Peyer's patch (tissue), 4 donors: ENCODE results near the gene KIR3DL2.
"Not testable (repeated sequence)": the region's sequence is repeated elsewhere in the genome, so short reads cannot be mapped to it uniquely, and the experiment has no call there.

Experiments
- CTCF ChIP-seq, 6 experiments: fragments of 450-650 bp in 4 of 6; fragments of 200-600 bp in 2 of 6; sonication (generic) in 1 of 6; IDR thresholded peaks; one replicate each; pipeline ENCODE4 v1.5.1; 2017 to 2019; ENCODE audit warnings: antibody characterized with exemption in 6 of 6, mild to moderate bottlenecking in 3 of 6, moderate library complexity in 1 of 6
- POLR2A ChIP-seq, 2 donors: fragments of 450-650 bp; IDR thresholded peaks; one replicate each; pipeline ENCODE4 v1.5.1; 2017; ENCODE audit warnings: antibody characterized with exemption in 2 of 2, mild to moderate bottlenecking in 2 of 2, moderate library complexity in 2 of 2

DNA sequence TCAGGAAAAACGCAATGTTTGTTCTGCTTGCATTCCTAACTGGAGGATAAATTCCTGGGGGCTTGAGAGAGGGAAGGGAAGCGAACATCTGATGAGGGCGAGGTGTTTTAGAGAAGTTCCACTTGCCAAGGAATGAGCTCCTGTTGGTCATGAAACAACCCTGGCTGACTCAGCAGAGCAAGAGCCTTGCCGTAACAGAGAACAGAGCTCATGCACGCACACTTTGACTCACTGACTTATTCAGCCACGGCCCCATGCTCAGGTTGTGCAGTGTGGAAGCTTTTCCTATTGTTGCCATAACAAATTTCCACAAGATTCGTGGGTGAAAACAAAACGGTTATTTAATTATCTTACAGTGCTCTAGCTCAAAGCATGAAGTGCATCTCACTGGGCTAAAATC is 7.1 kb upstream of the KIR3DL2 start:
- not testable (repeated sequence) for TF ChIP-seq CTCF, POLR2A (IDR thresholded peaks at IDR 0.05)
